Liver (tissue), 9 donors: ENCODE measurements around the gene ANKRD29. TPM values are rescaled to one million over a fixed set of nuclear protein-coding genes. Genes with fewer than 3 reads are reported as not detected.

ENCODE experiments used
- DNase-seq: peaks from one replicate; pipeline ENCODE4 v3.0.0-alpha.2; 2017; ENCODE audit warnings: low spot score
- H3K27ac ChIP-seq, 2 donors: one replicate each; pipeline ENCODE4 v1.7.0; 2013; ENCODE audit warnings: inconsistent platforms in 2 of 2, low read length in 2 of 2, control low read depth in 1 of 2, low read depth in 1 of 2, mild to moderate bottlenecking in 1 of 2
- H3K27me3 ChIP-seq, 4 donors: one replicate each; pipeline versions ENCODE4 v1.6.1 to v1.7.0; 2013; ENCODE audit warnings: low read length in 3 of 4, inconsistent platforms in 1 of 4, mild to moderate bottlenecking in 1 of 4, moderate library complexity in 1 of 4; ENCODE audit not compliant: control insufficient read depth in 4 of 4, insufficient read depth in 4 of 4
- H3K36me3 ChIP-seq, 4 donors: one replicate each; pipeline versions ENCODE4 v1.6.1 to v1.7.0; 2013; ENCODE audit warnings: low read length in 3 of 4, mild to moderate bottlenecking in 3 of 4, low read depth in 1 of 4, moderate library complexity in 1 of 4; ENCODE audit not compliant: control insufficient read depth in 4 of 4, insufficient read depth in 3 of 4
- H3K4me1 ChIP-seq, 4 donors: one replicate each; pipeline versions ENCODE4 v1.6.1 to v1.7.0; 2013; ENCODE audit warnings: low read length in 3 of 4, mild to moderate bottlenecking in 3 of 4, moderate library complexity in 1 of 4; ENCODE audit not compliant: control insufficient read depth in 4 of 4, insufficient read depth in 4 of 4
- H3K4me3 ChIP-seq, 3 donors: one replicate each; pipeline versions ENCODE4 v1.6.1 to v1.7.0; 2013; ENCODE audit warnings: low read length in 3 of 3, control low read depth in 1 of 3, low read depth in 1 of 3, mild to moderate bottlenecking in 1 of 3
- H3K9ac ChIP-seq, 2 donors: one replicate each; pipeline ENCODE4 v1.7.0; 2013; ENCODE audit warnings: low read length in 2 of 2, mild to moderate bottlenecking in 2 of 2, moderate library complexity in 2 of 2, control low read depth in 1 of 2, low read depth in 1 of 2
- H3K9me3 ChIP-seq, 4 donors: one replicate each; pipeline versions ENCODE4 v1.6.1 to v1.7.0; 2013; ENCODE audit warnings: low read length in 3 of 4; ENCODE audit not compliant: control insufficient read depth in 4 of 4
- ATF3 ChIP-seq: IDR thresholded peaks from 2 replicates; pipeline ENCODE4 v1.6.1; 2016; ENCODE audit warnings: antibody characterized with exemption
- CTCF ChIP-seq: fragments of 150-350 bp; IDR thresholded peaks from 2 replicates; pipeline ENCODE4 v1.5.1; 2017; ENCODE audit warnings: improper control_type of control experiment, low read depth, low read length; ENCODE audit not compliant: missing input control
- EGR1 ChIP-seq, 2 donors: IDR thresholded peaks; 2 replicates each; pipeline ENCODE4 v1.6.1; 2016 to 2018; ENCODE audit warnings: antibody characterized with exemption in 2 of 2, low read depth in 2 of 2
- FOXA1 ChIP-seq: IDR thresholded peaks from 2 replicates; pipeline ENCODE4 v1.6.1; 2016; ENCODE audit warnings: antibody characterized with exemption
- FOXA2 ChIP-seq: IDR thresholded peaks from 2 replicates; pipeline ENCODE4 v1.6.1; 2016; ENCODE audit warnings: antibody characterized with exemption
- HNF4A ChIP-seq, 2 donors: conservative IDR thresholded peaks; 2 replicates each; pipeline ENCODE4 v1.6.1; 2016; ENCODE audit warnings: antibody characterized with exemption in 2 of 2, mild to moderate bottlenecking in 2 of 2
- MAX ChIP-seq: IDR thresholded peaks from 2 replicates; pipeline ENCODE4 v1.6.1; 2016; ENCODE audit warnings: antibody characterized with exemption
- RAD21 ChIP-seq, 2 donors: IDR thresholded peaks; 2 replicates each; pipeline ENCODE4 v1.6.1; 2016; ENCODE audit warnings: antibody characterized with exemption in 2 of 2, mild to moderate bottlenecking in 2 of 2
- REST ChIP-seq: IDR thresholded peaks from 2 replicates; pipeline ENCODE4 v1.6.1; 2016; ENCODE audit warnings: antibody characterized with exemption, mild to moderate bottlenecking
- RXRA ChIP-seq, 2 donors: IDR thresholded peaks; 2 replicates each; pipeline ENCODE4 v1.6.1; 2017 to 2018; ENCODE audit warnings: antibody characterized with exemption in 2 of 2, mild to moderate bottlenecking in 1 of 2
- SP1 ChIP-seq: IDR thresholded peaks from 2 replicates; pipeline ENCODE4 v1.6.1; 2018; ENCODE audit warnings: antibody characterized with exemption, mild to moderate bottlenecking
- WGBS: extraction: QIAGEN DNeasy Blood & Tissue Kit; methylation state at CpG from one replicate; pipeline ENCODE4 v1.1.7; 2013; 5-methylcytosine and 5-hydroxymethylcytosine counted together
- polyA plus RNA-seq, 2 donors: library from polyadenylated mRNA; stranded (reverse) in 1 of 2; unstranded in 1 of 2; fragments of 200-250 nt in 1 of 2; fragments of >200 nt in 1 of 2; fragmentation: Nextera tagmentation in 1 of 2; extraction: Ambion mirVana in 1 of 2; gene quantifications; one replicate each; pipeline versions ENCODE4 v1.2.1 to v1.2.3, GENCODE V29; 2013 to 2015
- total RNA-seq, 2 donors: library from RNA; depleted of rRNA; stranded (reverse); fragments of >200 nt; gene quantifications; one replicate each; pipeline ENCODE4 v1.2.3, GENCODE V29; 2014
- donor health status: healthy.
- donor health status: healthy.
- donor health status: healthy.
- donor health status: healthy.
- donor health status: healthy.

ANKRD29 gene
- total and polyA plus RNA-seq, 4 donors = 0.14 to 0.50 (median 0.33) TPM

GRCh38 chr18:23712445-23712844 lies 49.7 kb upstream of the ANKRD29 start:
- H3K9me3 ChIP-seq = no peaks in the 10 kb centered on the region
- H3K4me1 ChIP-seq = no peaks in the 10 kb centered on the region
- no peaks in the 10 kb centered on the region for H3K27me3 ChIP-seq
- TF ChIP-seq MAX = no peak
- TF ChIP-seq FOXA2 = no peak
- no peaks in the 10 kb centered on the region for H3K36me3 ChIP-seq
- DNase-seq = no peak
- no peak overlapping the region for H3K4me3 ChIP-seq
- no peak overlapping the region for H3K9ac ChIP-seq
- WGBS = 81% methylated on average over 3 of the region's 3 CpGs
- no peak overlapping the region for H3K27ac ChIP-seq

GRCh38 chr18:23711426-23711825 lies 48.7 kb upstream of the ANKRD29 start:
- Histone ChIP-seq H3K36me3 (no peaks in the 10 kb centered on the region), H3K9me3 (peaks cover 0 to 4% (median 0%) of the 10 kb centered on the region in 4 donors), H3K9ac (no peak overlapping the region), H3K27ac (no peak overlapping the region), H3K27me3 (no peaks in the 10 kb centered on the region), H3K4me3 (no peak overlapping the region), H3K4me1 (no peaks in the 10 kb centered on the region)
- TF ChIP-seq FOXA1 = no peak
- TF ChIP-seq HNF4A (conservative IDR thresholded peaks at IDR 0.05) = peak; percentile 42 to 43
- no peak for TF ChIP-seq RXRA (IDR thresholded peaks at IDR 0.05)
- DNase-seq = no peak
- 87% methylated on average over 1 of the region's 1 CpG for WGBS

- H3K27ac ChIP-seq = no peak overlapping the region
- no peaks in the 10 kb centered on the region for H3K27me3 ChIP-seq
- H3K9ac ChIP-seq = no peak overlapping the region
- peaks cover 0 to 4% (median 0%) of the 10 kb centered on the region in 4 donors for H3K9me3 ChIP-seq
- H3K36me3 ChIP-seq = no peaks in the 10 kb centered on the region
- TF ChIP-seq RAD21 (IDR thresholded peaks at IDR 0.05) = no peak
- no peak for TF ChIP-seq SP1
- TF ChIP-seq ATF3 = no peak
- TF ChIP-seq REST = no peak
- no peak for TF ChIP-seq CTCF
- no peak for TF ChIP-seq EGR1 (IDR thresholded peaks at IDR 0.05; ENCODE audit: low read depth in 2 of 2)
- no peak for TF ChIP-seq FOXA1
- TF ChIP-seq HNF4A (conservative IDR thresholded peaks at IDR 0.05) = no peak
- DNase-seq = no peak
- H3K4me1 ChIP-seq = no peaks in the 10 kb centered on the region
- no peak overlapping the region for H3K4me3 ChIP-seq
- WGBS = 87% methylated on average over 1 of the region's 1 CpG
These were observed 48.2 kb upstream of the ANKRD29 start for GRCh38 chr18:23710946-23711345.
